Smooth muscle cell of the brain vasculature (primary cell): ENCODE data around the gene SCN8A.
"Not testable (repeated sequence)": the region's sequence is repeated elsewhere in the genome, so short reads cannot be mapped to it uniquely, and the experiment has no call there.

Experiments
- DNase-seq: peaks from one replicate; pipeline ENCODE4 v3.0.0-alpha.2; 2012; ENCODE audit warnings: low read depth, low spot score

SCN8A gene

GRCh38 chr12:51763743-51764142, 172.7 kb downstream of the SCN8A start:
- no peak for DNase-seq

- no peak for DNase-seq
These were observed 175.1 kb downstream of the SCN8A start for GRCh38 chr12:51766067-51766676.

GRCh38 chr12:51771008-51771407, 180.0 kb downstream of the SCN8A start:
- DNase-seq: no peak

- DNase-seq: no peak
These were observed 182.3 kb downstream of the SCN8A start for GRCh38 chr12:51773145-51773869.

- no peak for DNase-seq
These were observed 183.9 kb downstream of the SCN8A start for GRCh38 chr12:51774933-51775332.

- DNase-seq: no peak
These were observed 186.4 kb downstream of the SCN8A start for GRCh38 chr12:51777457-51777856.

GRCh38 chr12:51777973-51778372, 186.9 kb downstream of the SCN8A start:
- DNase-seq: no peak

- DNase-seq: no peak
These were observed 188.8 kb downstream of the SCN8A start for GRCh38 chr12:51779876-51780275.

GRCh38 chr12:51784688-51785087, 193.7 kb downstream of the SCN8A start:
- no peak for DNase-seq

- DNase-seq: no peak
These were observed 194.9 kb downstream of the SCN8A start for GRCh38 chr12:51785906-51786305.

- DNase-seq: no peak
These were observed 197.8 kb downstream of the SCN8A start for GRCh38 chr12:51788876-51789275.

GRCh38 chr12:51792417-51792816, 201.4 kb downstream of the SCN8A start:
- DNase-seq: no peak

- no peak for DNase-seq
These were observed 202.2 kb downstream of the SCN8A start for GRCh38 chr12:51793201-51793600.

- no peak for DNase-seq
These were observed 206.3 kb downstream of the SCN8A start for GRCh38 chr12:51797301-51797700.

GRCh38 chr12:51798051-51798450, 207.0 kb downstream of the SCN8A start:
- not testable (repeated sequence) for DNase-seq

GRCh38 chr12:51798501-51798900, 207.5 kb downstream of the SCN8A start:
- DNase-seq: no peak

- no peak for DNase-seq
These were observed 210.0 kb downstream of the SCN8A start for GRCh38 chr12:51801027-51801426.

GRCh38 chr12:51806896-51807295, 215.9 kb downstream of the SCN8A start:
- DNase-seq: no peak

- DNase-seq: no peak
These were observed 218.2 kb downstream of the SCN8A start for GRCh38 chr12:51809193-51809592.

- DNase-seq: no peak
These were observed 220.5 kb downstream of the SCN8A start for GRCh38 chr12:51811203-51812202.

GRCh38 chr12:51812871-51813270, 221.8 kb downstream of the SCN8A start:
- no peak for DNase-seq

GRCh38 chr12:51813931-51814310, 222.9 kb downstream of the SCN8A start:
- DNase-seq: no peak
